GM18873 (cell line): Measurements from ENCODE around the gene KNG1.
"Not testable (repeated sequence)": the region's sequence is repeated elsewhere in the genome, so short reads cannot be mapped to it uniquely, and the experiment has no call there.

Experiments
- ATAC-seq: cut with Tn5 transposase; IDR thresholded peaks from one replicate; pipeline ENCODE4 v1.9.1; 2021; ENCODE audit warnings: mild to moderate bottlenecking, moderate library complexity, moderate number of reproducible peaks; ENCODE audit not compliant: unreplicated experiment, low FRiP score

Gene KNG1

GRCh38 chr3:186708983-186709679, 8.0 kb upstream of the KNG1 start:
- ATAC-seq: no peak

GRCh38 chr3:186710694-186711093, 6.5 kb upstream of the KNG1 start:
- not testable (repeated sequence) for ATAC-seq

GRCh38 chr3:186713499-186713898, 3.7 kb upstream of the KNG1 start:
- no peak for ATAC-seq

GRCh38 chr3:186719945-186720739, 3.0 kb downstream of the KNG1 start:
- no peak for ATAC-seq

- no peak for ATAC-seq
These were observed 5.3 kb downstream of the KNG1 start for GRCh38 chr3:186722457-186722856.

GRCh38 chr3:186724911-186725310, 7.8 kb downstream of the KNG1 start:
- no peak for ATAC-seq

GRCh38 chr3:186732169-186732766, 15.1 kb downstream of the KNG1 start:
- ATAC-seq: no peak

GRCh38 chr3:186742618-186743380, 25.6 kb downstream of the KNG1 start:
- no peak for ATAC-seq

GRCh38 chr3:186743666-186744065, 26.5 kb downstream of the KNG1 start:
- ATAC-seq: no peak

- no peak for ATAC-seq
These were observed 28.8 kb downstream of the KNG1 start for GRCh38 chr3:186746008-186746407.

GRCh38 chr3:186750316-186750715, 33.2 kb downstream of the KNG1 start:
- ATAC-seq: no peak

GRCh38 chr3:186751480-186751879, 34.3 kb downstream of the KNG1 start:
- ATAC-seq: no peak

- no peak for ATAC-seq
These were observed 36.8 kb downstream of the KNG1 start for GRCh38 chr3:186754006-186754405.

- no peak for ATAC-seq
These were observed 37.7 kb downstream of the KNG1 start for GRCh38 chr3:186754871-186755270.

- ATAC-seq: no peak
These were observed 40.1 kb downstream of the KNG1 start for GRCh38 chr3:186757214-186757613.

- ATAC-seq: no peak
These were observed 40.6 kb downstream of the KNG1 start for GRCh38 chr3:186757686-186758220.

- no peak for ATAC-seq
These were observed 42.2 kb downstream of the KNG1 start for GRCh38 chr3:186759231-186759930.

GRCh38 chr3:186760141-186760833, 43.1 kb downstream of the KNG1 start:
- ATAC-seq: no peak

- ATAC-seq: no peak
These were observed 43.8 kb downstream of the KNG1 start for GRCh38 chr3:186760897-186761447.
